OCI-LY7 (cell line): Measurements from ENCODE around the gene CSPG5. TPM values are rescaled to one million over a fixed set of nuclear protein-coding genes. Genes with fewer than 3 reads are reported as not detected.

Source experiments
- BruUV-seq: library from RNA; stranded (reverse); fragments of 400-500 nt; replicated peaks from 2 replicates; lab custom pipeline; 2021; lab: Mats Ljungman, UMichigan
- CTCF ChIA-PET: fragments of 300-600 bp; sonication (Branson Sonifier 250); formaldehyde crosslinking; loops from one replicate; lab custom pipeline; 2022; ENCODE audit warnings: antibody characterized with exemption; ENCODE audit not compliant: unreplicated experiment; lab: Charles Lee
- POLR2A ChIA-PET: fragments of 300-600 bp; sonication (Branson Sonifier 250); formaldehyde crosslinking; loops from one replicate; lab custom pipeline; 2022; ENCODE audit warnings: antibody characterized with exemption; lab: Charles Lee
- DNase-seq: peaks from one replicate; pipeline ENCODE4 v3.0.0-alpha.2; 2015; ENCODE audit warnings: low spot score
- H2AFZ ChIP-seq: fragments of 200-600 bp; sonication (generic), shearing (Covaris generic); 2 replicates; pipeline ENCODE4 v1.6.1; 2014; ENCODE audit warnings: mild to moderate bottlenecking, antibody characterized with exemption, low read length, moderate library complexity
- H3K27ac ChIP-seq: fragments of 200-600 bp; sonication (generic); 2 replicates; pipeline ENCODE4 v1.5.1; 2014; ENCODE audit warnings: mixed run types, low read depth, mild to moderate bottlenecking, moderate library complexity, low read length, inconsistent platforms; ENCODE audit not compliant: poor library complexity, severe bottlenecking
- H3K36me3 ChIP-seq: fragments of 200-600 bp; sonication (generic); 2 replicates; pipeline ENCODE4 v1.6.1; 2014; ENCODE audit warnings: mild to moderate bottlenecking, antibody characterized with exemption, low read length, moderate library complexity, mixed read lengths; ENCODE audit not compliant: insufficient read depth
- H3K4me1 ChIP-seq: fragments of 200-600 bp; sonication (generic); 2 replicates; pipeline ENCODE4 v1.5.1; 2014; ENCODE audit warnings: mild to moderate bottlenecking, low read length; ENCODE audit not compliant: insufficient read depth, poor library complexity, severe bottlenecking
- H3K4me2 ChIP-seq: fragments of 200-600 bp; sonication (generic); 2 replicates; pipeline ENCODE4 v1.6.1; 2014; ENCODE audit warnings: mild to moderate bottlenecking, low read length
- H3K4me3 ChIP-seq: fragments of 200-600 bp; sonication (generic); 2 replicates; pipeline ENCODE4 v1.5.1; 2014; ENCODE audit warnings: mild to moderate bottlenecking, low read depth, low read length; ENCODE audit not compliant: poor library complexity, severe bottlenecking
- H3K79me2 ChIP-seq: fragments of 200-600 bp; sonication (generic); 2 replicates; pipeline ENCODE4 v1.6.1; 2016; ENCODE audit warnings: low read depth, mild to moderate bottlenecking, low read length, moderate library complexity, mixed read lengths; ENCODE audit not compliant: insufficient read depth
- H3K9me2 ChIP-seq: fragments of 200-600 bp; sonication (generic); 2 replicates; pipeline ENCODE4 v1.6.1; 2016; ENCODE audit warnings: mild to moderate bottlenecking, low read length, mixed read lengths; ENCODE audit not compliant: insufficient read depth
- H3K9me3 ChIP-seq: fragments of 200-600 bp; sonication (generic); 2 replicates; pipeline ENCODE4 v1.6.1; 2014; ENCODE audit warnings: mild to moderate bottlenecking, mixed run types, low read length, mixed read lengths
- H4K20me1 ChIP-seq: fragments of 200-600 bp; sonication (generic); 2 replicates; pipeline ENCODE4 v1.6.1; 2014; ENCODE audit warnings: mild to moderate bottlenecking, antibody characterized with exemption, low read length, moderate library complexity, mixed read lengths; ENCODE audit not compliant: insufficient read depth
- CTCF ChIP-seq: fragments of 200-600 bp; sonication (generic); conservative IDR thresholded peaks from 2 replicates; pipeline ENCODE4 v1.5.1; 2014; ENCODE audit warnings: mild to moderate bottlenecking, antibody characterized with exemption, low read length, moderate library complexity, mixed read lengths
- EZH2phosphoT487 ChIP-seq: fragments of 200-600 bp; sonication (generic); IDR thresholded peaks from 2 replicates; pipeline ENCODE4 v1.6.1; 2018; ENCODE audit warnings: low read depth, borderline replicate concordance, mild to moderate bottlenecking, mixed run types, antibody characterized with exemption, low read length, moderate library complexity, mixed read lengths
- intact Hi-C: fragments of 100-400 bp; cut with micrococcal nuclease; formaldehyde crosslinking; loops from one replicate; pipeline ENCODE4 v1.10.0; 2022; ENCODE audit not compliant: unreplicated experiment
- total RNA-seq, 2 experiments: library from RNA; depleted of rRNA in 1 of 2; stranded (reverse); fragments of >200 nt in 1 of 2; shearing (Covaris generic) in 1 of 2; gene quantifications; 2 replicates each; pipeline ENCODE4 v1.2.3, GENCODE V29; 2014 to 2022

Gene CSPG5
- total RNA-seq, 2 experiments from 2014 or later, result 0.13 to 0.66 TPM

- POLR2A ChIA-PET, result no interaction called here
Observed at GRCh38 chr3:47594792-47595191, 16.1 kb upstream of the CSPG5 start.

GRCh38 chr3:47592066-47592795 is 13.6 kb upstream of the CSPG5 start:
- ChIA-PET POLR2A (interaction anchor here (0.6 to 0.7 kb wide), 3 partner anchors 71 to 121 kb away, joined by 3 to 4 read pairs (median 3); no protein-coding TSS in a partner anchor), CTCF (no interaction called here)
- H3K36me3 ChIP-seq, result peaks cover 87% of the 10 kb centered on the region
- TF ChIP-seq CTCF (no peak), EZH2phosphoT487 (no peak)
- no peaks in the 10 kb centered on the region for H3K9me2 ChIP-seq
- intact Hi-C loops, result no loop called here
- H3K27ac ChIP-seq, result no peak overlapping the region
- no peak overlapping the region for H3K4me2 ChIP-seq
- no peak overlapping the region for H2AFZ ChIP-seq
- H3K4me1 ChIP-seq, result no peaks in the 10 kb centered on the region
- H3K4me3 ChIP-seq, result no peak overlapping the region
- BruUV-seq, result no TSS peak
- no peaks in the 10 kb centered on the region for H4K20me1 ChIP-seq
- H3K79me2 ChIP-seq, result no peaks in the 10 kb centered on the region
- no peak for DNase-seq
- H3K9me3 ChIP-seq, result no peaks in the 10 kb centered on the region

More at GRCh38 chr3:47594792-47595191, 16.1 kb upstream of the CSPG5 start:
- Histone ChIP-seq H3K27ac (no peak overlapping the region), H3K79me2 (no peaks in the 10 kb centered on the region), H3K4me3 (no peak overlapping the region), H3K4me2 (no peak overlapping the region), H3K4me1 (no peaks in the 10 kb centered on the region), H3K9me3 (no peaks in the 10 kb centered on the region), H4K20me1 (no peaks in the 10 kb centered on the region), H2AFZ (no peak overlapping the region), H3K9me2 (no peaks in the 10 kb centered on the region), H3K36me3 (peaks cover 86% of the 10 kb centered on the region)
- no peak for TF ChIP-seq EZH2phosphoT487
- no peak for TF ChIP-seq CTCF
- BruUV-seq, result no TSS peak
- intact Hi-C loops, result no loop called here
- no peak for DNase-seq
- CTCF ChIA-PET, result no interaction called here

DNA sequence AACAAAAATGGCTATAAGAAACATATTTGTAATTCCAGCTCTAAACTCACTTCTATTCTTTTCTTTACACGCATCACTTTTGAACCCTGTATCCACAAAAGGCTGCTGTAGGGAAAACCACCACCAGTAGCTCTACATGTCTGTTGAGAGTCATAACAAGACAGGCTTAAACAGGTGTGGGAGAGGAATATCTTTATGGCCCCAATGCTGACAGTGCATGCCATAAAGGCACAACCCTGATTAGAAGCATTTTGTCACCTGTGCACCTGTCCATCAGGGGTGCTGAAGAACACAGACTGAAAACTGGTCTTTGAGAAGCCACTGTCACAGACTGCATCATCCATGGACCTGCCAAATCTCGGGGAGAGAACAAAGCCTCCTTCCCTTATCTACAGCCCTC is 11.6 kb upstream of the CSPG5 start:
- Histone ChIP-seq H4K20me1 (no peaks in the 10 kb centered on the region), H3K36me3 (peaks cover 96% of the 10 kb centered on the region), H2AFZ (no peak overlapping the region), H3K4me2 (no peak overlapping the region), H3K9me2 (no peaks in the 10 kb centered on the region), H3K27ac (no peak overlapping the region), H3K9me3 (no peaks in the 10 kb centered on the region), H3K4me1 (no peaks in the 10 kb centered on the region), H3K4me3 (no peak overlapping the region), H3K79me2 (no peaks in the 10 kb centered on the region)
- intact Hi-C loops, result no loop called here
- DNase-seq, result no peak
- ChIA-PET CTCF (no interaction called here), POLR2A (interaction anchor here (1.3 kb wide), 1 partner anchor 16 kb away, joined by 3 read pairs; no protein-coding TSS in a partner anchor)
- BruUV-seq, result no TSS peak
- TF ChIP-seq CTCF (no peak), EZH2phosphoT487 (no peak)
